GM23338 (cell line): Measurements from ENCODE around the gene MPEG1. TPM values are rescaled to one million over a fixed set of nuclear protein-coding genes. Genes with fewer than 3 reads are reported as not detected.

Source experiments
- ATAC-seq: fragments of 200-7000 bp; cut with Tn5 transposase; 3 replicates; pipeline ENCODE4 v1.9.1; 2020
- DNase-seq: peaks from one replicate; pipeline ENCODE4 v3.0.0-alpha.2; 2015; ENCODE audit warnings: low spot score
- H2AFZ ChIP-seq: fragments of 200-600 bp; sonication (generic); 2 replicates; pipeline ENCODE4 v1.8.0; 2016; ENCODE audit warnings: antibody characterized with exemption, mild to moderate bottlenecking, moderate library complexity
- H3F3A ChIP-seq: fragments of 200-600 bp; sonication (generic); replicated peaks from 2 replicates; pipeline ENCODE4 v1.8.0; 2017; ENCODE audit warnings: antibody characterized with exemption, mixed run types, low read depth
- H3K27ac ChIP-seq: fragments of 200-600 bp; sonication (generic); 2 replicates; pipeline ENCODE4 v1.6.1; 2016; ENCODE audit warnings: low read depth
- H3K27me3 ChIP-seq: fragments of 200-600 bp; sonication (generic); 2 replicates; pipeline ENCODE4 v1.8.0; 2016; ENCODE audit warnings: mild to moderate bottlenecking, mixed run types, moderate library complexity; ENCODE audit not compliant: insufficient read depth
- H3K36me3 ChIP-seq: fragments of 200-600 bp; sonication (generic); 2 replicates; pipeline ENCODE4 v1.8.0; 2016; ENCODE audit warnings: mild to moderate bottlenecking; ENCODE audit not compliant: insufficient read depth
- H3K4me1 ChIP-seq: fragments of 200-600 bp; sonication (generic); 2 replicates; pipeline ENCODE4 v1.8.0; 2016; ENCODE audit warnings: mild to moderate bottlenecking, moderate library complexity; ENCODE audit not compliant: insufficient read depth
- H3K4me2 ChIP-seq: fragments of 200-600 bp; sonication (generic); 2 replicates; pipeline ENCODE4 v1.7.1; 2017; ENCODE audit warnings: mixed run types
- H3K4me3 ChIP-seq: fragments of 200-600 bp; sonication (generic); 2 replicates; pipeline ENCODE4 v1.6.1; 2016; ENCODE audit warnings: mixed run types
- H3K79me2 ChIP-seq: fragments of 200-600 bp; sonication (generic); replicated peaks from 2 replicates; pipeline ENCODE4 v1.8.0; 2017; ENCODE audit warnings: mild to moderate bottlenecking; ENCODE audit not compliant: insufficient read depth
- H3K9me2 ChIP-seq: fragments of 200-600 bp; sonication (generic); 2 replicates; pipeline ENCODE4 v1.8.0; 2017; ENCODE audit not compliant: insufficient read depth
- H4K20me1 ChIP-seq: fragments of 200-600 bp; sonication (generic); replicated peaks from 2 replicates; pipeline ENCODE4 v1.8.0; 2017; ENCODE audit warnings: mild to moderate bottlenecking; ENCODE audit not compliant: insufficient read depth
- H3K27ac Mint-ChIP-seq: 2 replicates; pipeline ENCODE4 v1.8.0; 2020; ENCODE audit warnings: inconsistent platforms, mild to moderate bottlenecking, moderate library complexity, mixed read lengths
- H3K27me3 Mint-ChIP-seq: 3 replicates; pipeline ENCODE4 v1.8.0; 2022; ENCODE audit warnings: low read depth, mild to moderate bottlenecking, moderate library complexity, mixed read lengths, inconsistent platforms; ENCODE audit not compliant: insufficient read depth, poor library complexity
- H3K36me3 Mint-ChIP-seq: 3 replicates; pipeline ENCODE4 v1.8.0; 2021; ENCODE audit warnings: low read depth, mild to moderate bottlenecking, inconsistent platforms, moderate library complexity, mixed read lengths
- H3K4me1 Mint-ChIP-seq: 3 replicates; pipeline ENCODE4 v1.8.0; 2020; ENCODE audit warnings: mild to moderate bottlenecking, inconsistent platforms, mixed read lengths
- H3K4me3 Mint-ChIP-seq: 3 replicates; pipeline ENCODE4 v1.8.0; 2021; ENCODE audit warnings: moderate library complexity, mild to moderate bottlenecking, inconsistent platforms, mixed read lengths
- H3K9me3 Mint-ChIP-seq: 3 replicates; pipeline ENCODE4 v1.8.0; 2020; ENCODE audit warnings: moderate library complexity, mild to moderate bottlenecking, inconsistent platforms, mixed read lengths
- CTCF ChIP-seq, 2 experiments: fragments of 200-600 bp in 1 of 2; sonication (generic) in 1 of 2; conservative IDR thresholded peaks; 2 replicates each; pipeline versions ENCODE4 v1.5.1 to v1.6.1; 2016 to 2017; ENCODE audit warnings: antibody characterized with exemption in 2 of 2, low read depth in 2 of 2, mild to moderate bottlenecking in 2 of 2, moderate library complexity in 1 of 2
- EZH2phosphoT487 ChIP-seq: fragments of 200-600 bp; sonication (generic); IDR thresholded peaks from one replicate; pipeline ENCODE4 v1.8.1; 2018; ENCODE audit warnings: antibody characterized with exemption; ENCODE audit not compliant: unreplicated experiment
- JUNB ChIP-seq: IDR thresholded peaks from one replicate; pipeline ENCODE4 v1.6.1; 2016; ENCODE audit warnings: antibody characterized with exemption; ENCODE audit not compliant: unreplicated experiment
- POLR2AphosphoS5 ChIP-seq: IDR thresholded peaks from 2 replicates; pipeline ENCODE4 v1.6.1; 2016; ENCODE audit warnings: antibody characterized with exemption, low read depth
- REST ChIP-seq: IDR thresholded peaks from one replicate; pipeline ENCODE4 v1.6.1; 2018; ENCODE audit warnings: antibody characterized with exemption; ENCODE audit not compliant: unreplicated experiment
- ZNF331 ChIP-seq: fragments of 250-450 bp; sonication (Bioruptor Pico); IDR thresholded peaks from 2 replicates; pipeline ENCODE4 v1.5.0; 2020; ENCODE audit warnings: low read depth, mild to moderate bottlenecking, moderate library complexity
- ZNF462 ChIP-seq: fragments of 250-450 bp; sonication (Bioruptor Pico); IDR thresholded peaks from 2 replicates; pipeline ENCODE4 v1.5.0; 2020; ENCODE audit warnings: mild to moderate bottlenecking, moderate library complexity
- polyA plus RNA-seq: library from polyadenylated mRNA; unstranded; fragments of >200 nt; fragmentation: Nextera tagmentation; extraction: Ambion mirVana; gene quantifications from 2 replicates; pipeline ENCODE4 v1.2.1, GENCODE V29; 2016
- total RNA-seq: library from RNA; depleted of rRNA; stranded (reverse); fragments of >200 nt; shearing (Covaris generic); gene quantifications from 2 replicates; pipeline ENCODE4 v1.2.3, GENCODE V29; 2014

MPEG1 gene
- total and polyA plus RNA-seq, 2 experiments from 2014 or later: not detected

GRCh38 chr11:59212744-59213631 is at the start of gene MPEG1 (continued):
- no peak for TF ChIP-seq CTCF (conservative IDR thresholded peaks at IDR 0.05; ENCODE audit: low read depth in 2 of 2)
- TF ChIP-seq ZNF331 (CRISPR knock-in tag): no peak

DNA sequence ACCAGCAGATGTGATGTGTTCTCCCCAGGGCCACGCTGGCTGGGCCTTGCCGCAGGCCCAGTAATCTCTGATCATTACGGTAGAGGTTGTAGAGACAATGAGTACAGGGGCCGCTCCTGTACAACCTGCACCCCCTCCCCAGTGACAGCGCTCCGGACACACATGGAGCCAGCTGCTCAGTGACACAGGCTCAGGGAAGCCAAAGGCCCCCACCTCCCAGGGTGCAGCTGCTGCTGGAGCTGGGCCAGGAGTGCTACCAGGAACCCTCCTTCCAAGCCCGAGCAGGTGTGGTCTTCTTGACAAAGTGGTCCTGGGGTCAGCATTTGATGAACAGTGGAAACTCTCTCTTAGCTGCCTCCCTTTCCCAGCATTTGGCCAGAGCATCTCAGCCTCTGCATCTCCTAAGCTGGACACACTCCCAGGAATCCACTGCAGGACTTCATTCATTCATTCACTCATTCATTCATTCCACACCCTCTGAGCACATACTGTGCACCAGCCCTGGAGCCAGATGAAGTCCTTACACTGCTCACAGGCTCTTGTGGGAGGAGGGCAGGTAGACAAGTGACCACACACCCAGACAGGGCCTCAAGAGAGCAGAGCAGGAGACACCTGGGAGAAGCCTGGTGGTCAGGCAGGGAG is 49.6 kb upstream of the MPEG1 start:
- no peak overlapping the region for H3K27ac Mint-ChIP-seq
- H3K9me3 Mint-ChIP-seq: no peaks in the 10 kb centered on the region
- Histone ChIP-seq H4K20me1 (no peaks in the 10 kb centered on the region), H3K4me3 (no peak overlapping the region), H3K79me2 (no peaks in the 10 kb centered on the region), H3K4me1 (no peaks in the 10 kb centered on the region), H3F3A (no peaks in the 10 kb centered on the region), H3K27me3 (no peaks in the 10 kb centered on the region), H2AFZ (no peak overlapping the region), H3K36me3 (no peaks in the 10 kb centered on the region), H3K4me2 (no peak overlapping the region), H3K27ac (no peak overlapping the region), H3K9me2 (no peaks in the 10 kb centered on the region)
- TF ChIP-seq JUNB (no peak), ZNF462 (CRISPR knock-in tag) (no peak), REST (no peak), EZH2phosphoT487 (no peak), POLR2AphosphoS5 (no peak)
- H3K36me3 Mint-ChIP-seq: no peaks in the 10 kb centered on the region
- H3K4me1 Mint-ChIP-seq: peaks cover 2% of the 10 kb centered on the region
- no peaks in the 10 kb centered on the region for H3K27me3 Mint-ChIP-seq
- no peak for DNase-seq
- no peak for ATAC-seq
- H3K4me3 Mint-ChIP-seq: no peak overlapping the region
